Type B pancreatic cell (in vitro differentiated cells): Measurements from ENCODE around the gene NPW. TPM values are rescaled to one million over a fixed set of nuclear protein-coding genes. Genes with fewer than 3 reads are reported as not detected.

Experiments used
- DNase-seq: peaks from one replicate; pipeline ENCODE4 v3.0.0; 2021; ENCODE audit warnings: mixed read lengths; ENCODE audit not compliant: unreplicated experiment; ENCODE audit errors: extremely low spot score
- H3K27ac Mint-ChIP-seq: 2 replicates; pipeline ENCODE4 v1.8.0; 2021; ENCODE audit warnings: mild to moderate bottlenecking, mixed read lengths
- H3K27me3 Mint-ChIP-seq: 2 replicates; pipeline ENCODE4 v1.8.0; 2021; ENCODE audit warnings: mixed read lengths
- H3K36me3 Mint-ChIP-seq: 2 replicates; pipeline ENCODE4 v1.8.0; 2021; ENCODE audit warnings: mixed read lengths
- H3K4me1 Mint-ChIP-seq: one replicate; pipeline ENCODE4 v1.8.0; 2021; ENCODE audit warnings: mixed read lengths; ENCODE audit not compliant: unreplicated experiment
- H3K4me3 Mint-ChIP-seq: 2 replicates; pipeline ENCODE4 v1.8.0; 2021; ENCODE audit warnings: mild to moderate bottlenecking, mixed read lengths
- H3K9me3 Mint-ChIP-seq: 2 replicates; pipeline ENCODE4 v1.8.0; 2021; ENCODE audit warnings: mixed read lengths
- total RNA-seq: library from RNA; stranded (reverse); gene quantifications from 2 replicates; pipeline ENCODE4 v1.2.1, GENCODE V29; 2021; ENCODE audit warnings: low replicate concordance
- TF ChIP-seq, protein P1 (sequence below): fragments of 200-600 bp; sonication (generic); conservative IDR thresholded peaks from 2 replicates; pipeline ENCODE4 v1.5.0; 2021; ENCODE audit warnings: antibody characterized with exemption, mild to moderate bottlenecking

Gene NPW
- total RNA-seq, 1 donor from 2014 or later = 4.7 TPM

DNA sequence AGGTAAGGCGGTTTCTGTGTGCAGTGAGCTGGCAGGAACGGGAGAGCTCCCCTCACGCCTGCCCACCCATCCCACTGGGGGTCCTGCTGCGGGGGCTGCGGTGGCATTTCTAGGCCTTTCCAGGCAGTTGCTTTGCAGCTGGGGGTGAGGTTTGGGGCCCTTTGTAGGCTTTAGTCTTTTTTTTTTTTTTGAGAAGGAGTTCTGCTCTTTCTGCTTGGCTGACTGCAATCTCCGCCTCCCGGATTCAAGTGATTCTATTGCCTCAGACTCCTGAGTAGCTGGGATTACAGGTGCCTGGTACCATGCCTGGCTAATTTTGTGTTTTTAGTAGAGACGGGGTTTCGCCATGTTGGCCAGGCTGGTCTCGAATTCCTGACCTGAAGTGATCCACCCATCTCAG, 39.3 kb downstream of the NPW start:
- no peaks in the 10 kb centered on the region for H3K36me3 Mint-ChIP-seq
- H3K4me3 Mint-ChIP-seq = no peak overlapping the region
- H3K9me3 Mint-ChIP-seq = no peaks in the 10 kb centered on the region
- H3K4me1 Mint-ChIP-seq = no peaks in the 10 kb centered on the region
- H3K27me3 Mint-ChIP-seq = no peaks in the 10 kb centered on the region
- no peak for DNase-seq
- TF ChIP-seq, protein P1, sequence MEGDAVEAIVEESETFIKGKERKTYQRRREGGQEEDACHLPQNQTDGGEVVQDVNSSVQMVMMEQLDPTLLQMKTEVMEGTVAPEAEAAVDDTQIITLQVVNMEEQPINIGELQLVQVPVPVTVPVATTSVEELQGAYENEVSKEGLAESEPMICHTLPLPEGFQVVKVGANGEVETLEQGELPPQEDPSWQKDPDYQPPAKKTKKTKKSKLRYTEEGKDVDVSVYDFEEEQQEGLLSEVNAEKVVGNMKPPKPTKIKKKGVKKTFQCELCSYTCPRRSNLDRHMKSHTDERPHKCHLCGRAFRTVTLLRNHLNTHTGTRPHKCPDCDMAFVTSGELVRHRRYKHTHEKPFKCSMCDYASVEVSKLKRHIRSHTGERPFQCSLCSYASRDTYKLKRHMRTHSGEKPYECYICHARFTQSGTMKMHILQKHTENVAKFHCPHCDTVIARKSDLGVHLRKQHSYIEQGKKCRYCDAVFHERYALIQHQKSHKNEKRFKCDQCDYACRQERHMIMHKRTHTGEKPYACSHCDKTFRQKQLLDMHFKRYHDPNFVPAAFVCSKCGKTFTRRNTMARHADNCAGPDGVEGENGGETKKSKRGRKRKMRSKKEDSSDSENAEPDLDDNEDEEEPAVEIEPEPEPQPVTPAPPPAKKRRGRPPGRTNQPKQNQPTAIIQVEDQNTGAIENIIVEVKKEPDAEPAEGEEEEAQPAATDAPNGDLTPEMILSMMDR = no peak
- no peak overlapping the region for H3K27ac Mint-ChIP-seq

DNA sequence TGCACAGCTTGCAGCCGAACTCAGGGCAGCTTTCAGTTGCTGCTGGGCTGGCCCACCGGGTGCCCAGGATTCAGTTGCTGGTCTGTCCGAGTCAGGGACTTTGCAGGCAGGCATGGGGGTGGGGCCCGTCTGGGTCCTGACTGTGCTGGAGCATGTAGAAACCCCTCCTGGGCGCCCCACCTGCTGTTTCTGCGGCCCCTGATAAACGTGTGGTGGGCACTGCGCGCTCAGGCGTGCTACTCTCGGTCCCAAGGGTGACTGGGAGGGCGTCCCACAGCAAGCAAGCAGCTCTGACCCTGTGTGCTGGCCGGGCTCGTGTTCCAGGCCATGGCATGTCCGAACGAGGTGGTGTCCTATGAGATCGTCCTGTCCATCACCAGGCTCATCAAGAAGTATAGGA, 40.8 kb downstream of the NPW start:
- H3K9me3 Mint-ChIP-seq = no peaks in the 10 kb centered on the region
- no peak overlapping the region for H3K27ac Mint-ChIP-seq
- H3K27me3 Mint-ChIP-seq = no peaks in the 10 kb centered on the region
- TF ChIP-seq, protein P1 = no peak
- H3K36me3 Mint-ChIP-seq = no peaks in the 10 kb centered on the region
- DNase-seq = no peak
- no peaks in the 10 kb centered on the region for H3K4me1 Mint-ChIP-seq
- no peak overlapping the region for H3K4me3 Mint-ChIP-seq

DNA sequence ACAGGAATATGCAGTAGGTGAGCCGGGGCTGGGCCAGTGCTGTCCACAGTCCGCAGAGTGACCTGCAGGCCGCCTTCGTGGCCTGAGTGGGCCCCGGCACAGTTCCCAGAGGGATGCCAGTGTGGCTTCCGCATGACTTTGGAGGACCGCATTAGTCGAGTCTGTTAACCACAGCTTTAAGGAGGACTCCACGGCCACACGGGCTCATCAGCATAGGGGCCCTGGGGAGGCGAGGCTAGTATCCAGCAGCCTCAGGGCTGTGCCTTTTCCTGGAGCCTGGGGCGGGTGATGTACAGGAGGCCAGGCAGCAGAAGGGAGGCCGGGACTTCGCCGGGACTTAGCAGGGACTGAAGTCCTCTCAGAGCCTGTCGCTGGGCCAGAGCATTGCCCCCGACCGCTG, 41.4 kb downstream of the NPW start:
- TF ChIP-seq, protein P1 = no peak
- no peaks in the 10 kb centered on the region for H3K27me3 Mint-ChIP-seq
- H3K9me3 Mint-ChIP-seq = no peaks in the 10 kb centered on the region
- no peaks in the 10 kb centered on the region for H3K36me3 Mint-ChIP-seq
- no peak overlapping the region for H3K27ac Mint-ChIP-seq
- H3K4me1 Mint-ChIP-seq = no peaks in the 10 kb centered on the region
- no peak for DNase-seq
- no peak overlapping the region for H3K4me3 Mint-ChIP-seq

DNA sequence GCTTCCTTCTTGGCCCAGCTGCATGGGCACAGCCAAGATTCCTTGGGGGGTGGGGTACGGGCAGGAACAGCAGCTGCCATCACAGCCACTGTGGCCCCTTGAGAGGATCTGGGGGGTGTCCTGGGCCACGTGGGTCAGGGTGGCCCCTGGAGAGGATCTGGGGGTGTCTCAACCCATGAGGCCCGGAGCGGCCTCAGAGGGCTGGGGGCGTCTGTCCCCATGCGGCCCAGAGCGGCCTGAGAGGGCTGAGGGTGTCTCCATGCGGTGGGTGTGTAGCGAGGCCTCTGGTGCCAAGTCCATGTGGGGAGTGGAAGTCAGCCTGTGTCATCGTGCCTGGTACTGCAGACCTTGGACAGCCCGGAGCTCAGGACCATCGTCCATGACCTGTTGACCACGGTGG, 41.9 kb downstream of the NPW start:
- Mint-ChIP-seq H3K27me3 (no peaks in the 10 kb centered on the region), H3K9me3 (no peaks in the 10 kb centered on the region), H3K4me1 (no peaks in the 10 kb centered on the region), H3K27ac (no peak overlapping the region), H3K36me3 (no peaks in the 10 kb centered on the region), H3K4me3 (no peak overlapping the region)
- DNase-seq = no peak
- TF ChIP-seq, protein P1 = no peak

DNA sequence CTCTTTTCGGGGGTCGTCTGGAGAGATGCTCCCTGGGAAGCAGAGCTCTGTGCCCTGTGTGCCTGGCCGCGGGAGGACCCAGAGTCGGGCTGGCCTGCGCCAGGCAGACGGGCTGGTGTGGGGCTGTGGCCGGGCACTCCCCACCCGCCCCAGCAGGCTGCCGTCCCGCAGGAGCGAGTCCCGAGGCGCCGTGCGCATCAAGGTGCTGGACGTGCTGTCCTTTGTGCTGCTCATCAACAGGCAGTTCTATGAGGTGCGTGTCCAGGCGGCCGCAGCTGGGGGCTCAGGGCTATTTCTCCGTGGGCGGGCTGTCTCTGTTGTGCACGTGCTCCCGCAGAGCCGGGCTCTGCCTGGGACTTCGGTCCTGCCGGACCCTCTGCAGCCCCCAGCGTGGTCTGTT, 43.2 kb downstream of the NPW start:
- Mint-ChIP-seq H3K27me3 (no peaks in the 10 kb centered on the region), H3K9me3 (no peaks in the 10 kb centered on the region), H3K4me1 (no peaks in the 10 kb centered on the region), H3K36me3 (no peaks in the 10 kb centered on the region), H3K27ac (no peak overlapping the region), H3K4me3 (no peak overlapping the region)
- TF ChIP-seq, protein P1 = no peak
- no peak for DNase-seq

DNA sequence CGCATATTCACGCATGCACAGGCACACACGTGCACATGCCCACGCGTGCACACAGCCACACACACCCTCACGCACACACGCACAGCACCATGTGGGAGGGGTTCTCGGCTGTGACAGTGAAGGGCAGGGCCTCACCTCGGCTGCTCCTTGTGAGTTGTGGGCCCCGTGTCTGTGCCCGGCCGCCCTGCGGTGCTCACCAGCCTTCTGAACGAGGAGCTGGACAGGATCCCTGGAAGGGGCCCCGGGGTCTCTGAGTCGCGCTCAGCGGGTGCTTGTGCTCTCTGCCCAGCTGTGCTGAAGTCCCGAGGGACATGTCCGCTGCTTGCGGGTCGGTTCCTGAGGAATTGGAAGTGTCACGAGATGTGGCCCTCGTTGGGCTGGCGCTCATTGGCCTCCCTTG, 44.3 kb downstream of the NPW start:
- Mint-ChIP-seq H3K9me3 (no peaks in the 10 kb centered on the region), H3K4me1 (no peaks in the 10 kb centered on the region), H3K27ac (no peak overlapping the region), H3K4me3 (no peak overlapping the region), H3K36me3 (peaks cover 3% of the 10 kb centered on the region), H3K27me3 (no peaks in the 10 kb centered on the region)
- no peak for DNase-seq
- TF ChIP-seq, protein P1 = no peak
